ENCODE measurements around the gene NDUFAF3.

DNA sequence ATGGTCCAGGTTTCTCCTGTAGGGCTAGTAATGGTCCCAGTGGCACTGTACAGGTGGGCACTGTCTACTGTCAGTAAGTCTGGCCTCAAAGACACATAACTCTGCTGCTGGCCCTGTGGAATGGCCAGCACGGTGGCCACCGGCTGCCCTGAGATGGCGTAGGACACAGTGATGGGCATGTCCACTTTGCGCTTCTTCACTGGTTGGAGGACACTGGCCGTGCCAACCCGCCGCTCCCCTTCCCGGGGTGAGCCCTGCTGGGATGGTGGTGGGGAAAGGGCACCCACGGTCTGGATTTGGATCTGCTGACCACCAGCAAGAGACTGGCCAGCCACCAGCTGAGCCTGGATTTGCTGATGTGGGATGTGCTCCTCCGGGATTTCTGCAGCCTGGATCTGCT is 35.3 kb downstream of the NDUFAF3 start:
- TF ChIP-seq, protein P1, sequence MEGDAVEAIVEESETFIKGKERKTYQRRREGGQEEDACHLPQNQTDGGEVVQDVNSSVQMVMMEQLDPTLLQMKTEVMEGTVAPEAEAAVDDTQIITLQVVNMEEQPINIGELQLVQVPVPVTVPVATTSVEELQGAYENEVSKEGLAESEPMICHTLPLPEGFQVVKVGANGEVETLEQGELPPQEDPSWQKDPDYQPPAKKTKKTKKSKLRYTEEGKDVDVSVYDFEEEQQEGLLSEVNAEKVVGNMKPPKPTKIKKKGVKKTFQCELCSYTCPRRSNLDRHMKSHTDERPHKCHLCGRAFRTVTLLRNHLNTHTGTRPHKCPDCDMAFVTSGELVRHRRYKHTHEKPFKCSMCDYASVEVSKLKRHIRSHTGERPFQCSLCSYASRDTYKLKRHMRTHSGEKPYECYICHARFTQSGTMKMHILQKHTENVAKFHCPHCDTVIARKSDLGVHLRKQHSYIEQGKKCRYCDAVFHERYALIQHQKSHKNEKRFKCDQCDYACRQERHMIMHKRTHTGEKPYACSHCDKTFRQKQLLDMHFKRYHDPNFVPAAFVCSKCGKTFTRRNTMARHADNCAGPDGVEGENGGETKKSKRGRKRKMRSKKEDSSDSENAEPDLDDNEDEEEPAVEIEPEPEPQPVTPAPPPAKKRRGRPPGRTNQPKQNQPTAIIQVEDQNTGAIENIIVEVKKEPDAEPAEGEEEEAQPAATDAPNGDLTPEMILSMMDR (IDR thresholded peaks at IDR 0.05) = no peak
- TF ChIP-seq POLR2A (IDR thresholded peaks at IDR 0.05) = no peak

All from thyroid gland (tissue), 4 donors.